H7 (cell line): ENCODE measurements around the gene TADA2A. TPM values are rescaled to one million over a fixed set of nuclear protein-coding genes. Genes with fewer than 3 reads are reported as not detected.
"Not testable (repeated sequence)": the region's sequence is repeated elsewhere in the genome, so short reads cannot be mapped to it uniquely, and the experiment has no call there.

Source experiments
- DNase-seq: peaks from one replicate; pipeline ENCODE4 v3.0.0; 2012
- H3K27me3 ChIP-seq: 2 replicates; pipeline ENCODE4 v1.6.0; 2011; ENCODE audit warnings: mild to moderate bottlenecking, low read length; ENCODE audit not compliant: control insufficient read depth, insufficient read depth
- H3K36me3 ChIP-seq: replicated peaks from 2 replicates; pipeline ENCODE4 v1.5.1; 2011; ENCODE audit warnings: low read length; ENCODE audit not compliant: control insufficient read depth, insufficient read depth
- H3K4me3 ChIP-seq: 2 replicates; pipeline ENCODE4 v1.5.1; 2011; ENCODE audit warnings: low read depth, mild to moderate bottlenecking, control low read depth, low read length, moderate library complexity; ENCODE audit not compliant: insufficient read depth
- total RNA-seq: library from RNA; depleted of rRNA; stranded (reverse); fragments of >200 nt; shearing (Covaris generic); gene quantifications from 2 replicates; pipeline ENCODE4 v1.2.3, GENCODE V29; 2014

Gene TADA2A
- total RNA-seq, 1 experiment from 2014 or later, result 12.5 TPM

DNA sequence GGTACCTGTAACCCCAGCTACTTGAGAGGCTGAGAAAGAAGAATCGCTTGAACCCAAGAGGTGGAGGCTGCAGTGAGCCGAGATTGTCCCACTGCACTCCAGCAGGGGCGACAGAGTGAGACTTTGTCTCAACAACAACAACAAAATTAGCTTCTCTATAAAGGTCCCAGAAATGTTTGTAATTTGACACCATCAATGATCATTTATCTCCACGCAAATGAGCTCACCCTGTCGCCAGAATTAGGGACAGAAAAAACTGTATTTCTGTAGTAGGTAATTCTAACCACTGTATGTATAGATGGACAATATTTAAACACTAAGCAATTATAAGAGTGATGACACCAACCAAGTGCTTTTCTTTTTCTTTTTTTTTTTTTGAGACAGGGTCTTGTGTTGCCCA is 20.2 kb upstream of the TADA2A start:
- no peak overlapping the region for H3K4me3 ChIP-seq
- H3K27me3 ChIP-seq, result no peaks in the 10 kb centered on the region
- H3K36me3 ChIP-seq, result no peaks in the 10 kb centered on the region
- no peak for DNase-seq

DNA sequence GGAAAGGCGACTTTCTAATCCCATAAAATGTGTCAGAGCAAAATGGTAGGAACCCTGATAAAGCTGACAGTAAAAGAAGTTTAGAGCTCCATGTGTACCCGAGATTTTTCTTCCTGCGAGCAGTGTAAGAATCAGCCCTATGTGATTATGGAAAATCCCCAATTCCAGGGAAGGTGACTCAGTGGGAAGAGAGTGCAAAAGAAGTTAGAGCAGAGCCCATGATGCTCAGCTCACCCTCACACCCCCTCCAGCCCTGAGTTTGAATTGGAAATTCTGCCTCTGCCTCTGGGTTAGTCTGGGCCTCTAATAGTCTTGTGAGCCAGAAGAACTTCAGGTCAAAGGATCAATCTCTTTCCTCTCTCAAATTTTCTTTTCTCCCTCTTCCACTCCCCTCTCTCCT is 18.4 kb upstream of the TADA2A start:
- no peaks in the 10 kb centered on the region for H3K27me3 ChIP-seq
- no peak for DNase-seq
- no peaks in the 10 kb centered on the region for H3K36me3 ChIP-seq

GRCh38 chr17:37389160-37389559 is 17.5 kb upstream of the TADA2A start:
- no peak for DNase-seq
- Histone ChIP-seq H3K4me3 (no peak overlapping the region), H3K27me3 (no peaks in the 10 kb centered on the region), H3K36me3 (no peaks in the 10 kb centered on the region)

More for the DNA sequence above, 18.4 kb upstream of the TADA2A start:
- H3K4me3 ChIP-seq, result no peak overlapping the region

DNA sequence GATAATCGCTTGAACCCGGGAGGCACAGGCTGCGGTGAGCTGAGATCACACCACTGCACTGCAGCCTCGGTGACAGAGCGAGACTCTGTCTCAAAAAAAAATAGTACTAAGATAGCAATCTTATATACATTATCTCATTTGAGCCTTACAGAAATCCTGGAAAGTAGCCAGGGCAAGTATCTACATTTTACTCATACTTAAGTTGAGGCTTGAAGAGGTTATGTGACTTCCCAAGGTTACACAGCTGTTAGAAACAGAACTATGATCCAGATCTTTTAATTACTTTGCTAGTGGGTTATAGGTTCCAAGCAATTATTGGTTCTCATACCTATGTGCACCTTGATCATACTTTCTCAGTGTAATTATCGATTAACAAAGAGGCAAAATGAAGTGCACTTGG is 15.5 kb upstream of the TADA2A start:
- Histone ChIP-seq H3K4me3 (no peak overlapping the region), H3K36me3 (no peaks in the 10 kb centered on the region), H3K27me3 (no peaks in the 10 kb centered on the region)
- DNase-seq, result no peak

- Histone ChIP-seq H3K27me3 (no peaks in the 10 kb centered on the region), H3K36me3 (no peaks in the 10 kb centered on the region), H3K4me3 (no peak overlapping the region)
- no peak for DNase-seq
Observed at GRCh38 chr17:37392024-37392590, 14.6 kb upstream of the TADA2A start.

DNA sequence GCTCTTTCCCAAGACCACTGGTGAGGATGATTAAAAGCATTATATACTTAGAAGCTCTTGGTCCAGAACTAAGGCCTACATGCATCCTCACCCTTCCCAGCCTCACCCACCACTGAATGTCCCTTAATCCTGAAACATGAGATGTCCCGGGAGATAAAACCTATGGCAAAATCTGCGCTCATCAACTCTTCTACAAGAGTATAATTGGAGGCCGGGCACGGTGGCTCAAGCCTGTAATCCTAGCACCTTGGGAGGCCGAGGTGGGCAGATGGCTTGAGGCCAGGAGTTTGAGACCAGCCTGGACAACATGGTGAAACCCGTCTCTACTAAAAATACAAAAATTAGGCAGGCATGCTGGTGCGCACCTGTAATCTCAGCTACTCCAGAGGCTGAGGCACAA is 13.3 kb upstream of the TADA2A start:
- no peak for DNase-seq

DNA sequence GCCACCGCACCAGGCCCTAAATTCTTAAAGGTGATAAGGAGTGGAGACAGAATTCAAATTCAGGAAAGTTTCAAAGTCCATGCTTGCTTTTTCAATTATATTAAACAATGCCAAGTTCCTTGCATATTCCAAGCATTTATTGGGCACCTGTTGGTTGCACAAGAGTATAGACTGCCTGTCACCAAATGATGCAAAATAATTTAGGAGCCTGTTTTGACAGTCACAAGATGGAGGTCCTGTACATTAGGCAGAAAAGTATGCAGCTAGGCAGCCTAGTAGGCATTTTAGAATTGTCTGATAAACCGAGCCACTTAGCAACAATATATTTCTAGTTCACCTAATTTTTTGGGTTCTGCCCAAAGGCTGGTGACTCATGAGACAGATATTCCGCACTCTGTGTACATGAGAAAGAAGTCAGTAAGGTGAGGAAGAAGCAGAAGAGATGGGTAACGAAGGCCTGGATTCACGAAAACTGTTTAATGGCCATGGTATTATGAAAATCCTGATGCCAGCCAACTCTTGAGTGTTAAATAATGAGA is 7.4 kb upstream of the TADA2A start:
- DNase-seq, result no peak
- H3K4me3 ChIP-seq, result no peak overlapping the region
- no peaks in the 10 kb centered on the region for H3K27me3 ChIP-seq
- H3K36me3 ChIP-seq, result no peaks in the 10 kb centered on the region

More for the DNA sequence above, 13.3 kb upstream of the TADA2A start:
- Histone ChIP-seq H3K4me3 (no peak overlapping the region), H3K27me3 (no peaks in the 10 kb centered on the region), H3K36me3 (no peaks in the 10 kb centered on the region)

DNA sequence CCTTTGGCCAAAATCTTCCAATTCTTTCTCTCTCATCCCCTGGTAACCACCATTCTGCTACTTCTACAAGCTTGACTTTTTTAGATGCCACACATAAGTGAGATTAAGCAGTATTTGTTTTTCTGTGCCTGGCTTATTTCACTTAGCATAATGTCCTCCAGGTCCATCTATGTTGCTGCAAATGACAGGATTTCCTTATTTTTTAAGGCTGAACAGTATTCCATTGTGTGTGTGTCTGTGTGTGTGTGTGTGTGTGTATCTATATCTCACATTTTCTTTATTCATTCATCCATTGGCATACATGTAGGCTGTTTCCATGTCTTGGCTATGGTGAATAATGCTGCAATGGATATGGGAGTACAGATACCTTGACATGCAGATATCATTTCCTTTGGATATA is 6.2 kb upstream of the TADA2A start:
- Histone ChIP-seq H3K36me3 (no peaks in the 10 kb centered on the region), H3K4me3 (no peak overlapping the region), H3K27me3 (no peaks in the 10 kb centered on the region)
- no peak for DNase-seq

GRCh38 chr17:37405522-37405921 is 1.2 kb upstream of the TADA2A start:
- not testable (repeated sequence) for DNase-seq, H3K36me3 ChIP-seq, H3K27me3 ChIP-seq
- H3K4me3 ChIP-seq, result peak overlapping the region; percentile 83; the same call in 1 of the 2 replicates

GRCh38 chr17:37405955-37406634 is 591 bp upstream of the TADA2A start:
- no peak for DNase-seq
- H3K36me3 ChIP-seq, result no peaks in the 10 kb centered on the region
- peak overlapping the region; percentile 83 for H3K4me3 ChIP-seq
- no peaks in the 10 kb centered on the region for H3K27me3 ChIP-seq

DNA sequence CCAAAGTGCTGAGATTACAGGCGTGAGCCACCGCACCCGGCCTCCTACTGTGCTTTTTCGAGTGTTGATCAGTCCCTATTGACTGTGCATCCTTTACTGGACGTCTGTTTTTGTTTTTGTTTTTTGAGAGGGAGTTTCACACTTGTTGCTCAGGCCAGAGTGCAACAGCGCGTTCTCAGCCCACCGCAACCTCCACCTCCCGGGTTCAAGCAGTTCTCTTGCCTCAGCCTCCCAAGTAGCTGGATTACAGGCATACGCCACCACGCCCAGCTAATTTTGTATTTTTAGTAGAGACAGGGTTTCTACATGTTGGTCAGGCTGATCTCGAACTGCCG is 1.4 kb downstream of the TADA2A start:
- not testable (repeated sequence) for H3K4me3 ChIP-seq, DNase-seq, H3K36me3 ChIP-seq, H3K27me3 ChIP-seq

DNA sequence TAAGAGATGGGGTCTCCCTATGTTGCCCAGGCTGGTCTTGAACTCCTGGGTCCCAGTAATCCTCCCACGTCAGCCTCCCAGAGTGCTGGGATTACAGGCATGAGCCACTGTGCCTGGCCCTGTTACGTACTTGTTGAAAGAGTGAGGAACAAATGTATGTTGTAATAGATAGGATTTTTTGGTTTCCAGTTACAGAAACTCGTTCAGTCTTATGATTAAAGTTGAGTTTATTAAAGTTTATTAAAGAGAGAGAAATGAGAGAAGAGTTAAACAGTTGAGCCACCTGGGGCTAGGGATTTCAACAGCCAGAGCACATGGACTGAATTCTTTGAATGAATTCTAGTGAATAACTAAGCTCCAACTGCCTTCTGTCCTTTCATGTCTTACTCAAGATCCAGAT is 3.7 kb downstream of the TADA2A start:
- Histone ChIP-seq H3K36me3 (peaks cover 7% of the 10 kb centered on the region), H3K27me3 (no peaks in the 10 kb centered on the region), H3K4me3 (no peak overlapping the region)
- DNase-seq, result no peak

DNA sequence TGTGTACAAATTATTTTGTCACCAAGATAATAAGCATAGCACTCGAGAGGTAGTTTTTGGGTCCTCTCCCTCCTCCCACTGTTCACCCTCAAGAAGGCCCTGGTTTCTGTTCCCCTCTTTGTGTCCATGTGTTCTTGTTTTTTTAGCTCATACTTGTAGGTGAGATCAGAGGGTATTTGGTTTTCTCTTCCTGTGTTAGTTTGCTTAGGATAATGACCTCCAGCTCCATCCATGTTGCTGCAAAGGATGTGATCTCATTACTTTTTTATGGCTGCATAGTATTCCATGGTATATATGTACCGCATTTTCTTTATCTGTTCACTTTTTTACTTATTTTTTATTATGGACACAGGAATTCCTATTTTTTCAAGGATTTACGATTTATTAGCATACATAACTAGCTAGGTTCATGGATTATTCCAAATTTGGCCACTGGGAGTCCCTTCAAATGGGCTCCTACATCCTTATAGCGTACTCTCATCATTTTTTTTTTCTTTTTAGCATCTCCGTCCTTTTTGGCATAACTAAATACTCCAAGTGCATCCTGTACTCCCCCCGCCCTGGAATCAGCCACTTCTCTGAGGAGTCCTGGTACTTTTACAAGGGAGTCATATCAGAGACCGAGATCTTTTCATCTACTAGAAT is 7.3 kb downstream of the TADA2A start:
- no peak overlapping the region for H3K4me3 ChIP-seq
- H3K36me3 ChIP-seq, result peaks cover 7% of the 10 kb centered on the region
- no peak for DNase-seq
- no peaks in the 10 kb centered on the region for H3K27me3 ChIP-seq

DNA sequence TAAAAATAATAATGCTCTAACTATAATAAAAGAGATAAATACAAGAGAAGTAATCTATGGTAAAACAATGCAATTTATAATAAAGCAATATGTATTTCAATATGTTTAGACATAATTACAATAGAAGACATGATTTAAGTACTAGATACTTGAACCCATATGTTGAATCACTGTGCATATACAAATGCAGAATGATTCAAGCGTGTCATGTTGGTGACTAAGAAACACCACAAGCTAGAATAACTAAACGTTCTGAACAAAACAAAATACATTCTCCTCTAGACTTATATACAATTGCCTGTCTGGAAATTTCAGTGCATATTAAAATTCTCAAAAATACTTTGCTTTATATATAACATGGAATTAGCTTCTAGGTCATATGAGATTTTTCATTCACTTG is 11.2 kb downstream of the TADA2A start:
- Histone ChIP-seq H3K36me3 (peaks cover 4% of the 10 kb centered on the region; the same call in 1 of the 2 replicates), H3K4me3 (no peak overlapping the region), H3K27me3 (no peaks in the 10 kb centered on the region)
- no peak for DNase-seq

- DNase-seq, result no peak
- Histone ChIP-seq H3K36me3 (no peaks in the 10 kb centered on the region; the same call in none of the 2 replicates), H3K27me3 (no peaks in the 10 kb centered on the region), H3K4me3 (no peak overlapping the region)
Observed at GRCh38 chr17:37422971-37423625, 16.4 kb downstream of the TADA2A start.
